Occipital lobe (tissue), 2 donors: Measurements from ENCODE around the gene NELFA. TPM values are rescaled to one million over a fixed set of nuclear protein-coding genes. Genes with fewer than 3 reads are reported as not detected.
"Not testable (repeated sequence)": the region's sequence is repeated elsewhere in the genome, so short reads cannot be mapped to it uniquely, and the experiment has no call there.

Experiments
- DNase-seq: peaks from one replicate; lab custom pipeline; 2025; lab: John Stamatoyannopoulos, UW
- total RNA-seq: library from RNA; depleted of rRNA; stranded (reverse); fragments of >200 nt; gene quantifications from one replicate; pipeline ENCODE4 v1.2.3, GENCODE V29; 2014

NELFA gene
- total RNA-seq, 1 donor from 2014 or later = 19.0 TPM

DNA sequence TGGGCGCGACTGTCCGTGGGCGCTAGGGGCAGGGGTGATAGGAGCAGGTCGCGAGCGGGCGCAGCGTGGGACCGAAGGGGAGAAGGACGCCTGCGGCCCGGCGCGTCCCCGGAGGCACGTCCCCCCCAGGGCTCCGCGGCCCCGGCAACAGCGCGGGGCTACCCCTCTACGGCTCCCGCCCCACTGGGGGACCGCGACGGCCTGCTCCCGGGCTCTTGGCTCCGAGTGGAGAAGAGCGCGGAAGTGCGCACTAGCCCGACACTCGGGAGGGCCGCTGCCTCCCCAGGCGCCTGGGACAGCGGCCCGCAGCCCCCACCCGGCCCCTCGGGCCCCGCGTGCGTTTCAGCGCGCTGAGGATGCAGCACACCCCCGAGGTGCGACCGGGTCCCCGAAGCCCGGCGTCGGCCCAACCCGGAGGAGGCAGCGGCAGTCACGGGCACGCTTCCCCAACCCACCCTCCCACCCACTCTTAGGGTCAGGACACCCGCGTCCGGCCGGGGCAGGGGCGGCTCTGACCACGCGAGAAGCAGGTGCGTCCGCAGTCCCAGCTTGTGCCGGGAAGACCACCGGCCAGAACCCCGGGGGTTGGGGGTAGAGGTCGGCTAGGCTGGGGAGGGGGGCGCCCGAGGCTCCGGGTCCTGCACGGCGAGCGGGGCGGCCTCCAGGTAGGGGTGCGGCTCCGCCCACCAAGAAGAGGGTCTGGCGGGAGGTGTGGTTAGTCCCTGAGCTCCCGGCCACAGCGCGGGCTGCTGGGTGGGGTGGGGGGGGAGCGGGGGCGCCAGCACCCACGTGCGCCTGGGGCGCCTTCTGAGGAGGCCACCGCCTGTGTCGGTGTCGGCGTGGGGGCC is 31.8 kb upstream of the NELFA start:
- no peak for DNase-seq

- no peak for DNase-seq
Observed at GRCh38 chr4:2036866-2037265, 28.1 kb upstream of the NELFA start.

DNA sequence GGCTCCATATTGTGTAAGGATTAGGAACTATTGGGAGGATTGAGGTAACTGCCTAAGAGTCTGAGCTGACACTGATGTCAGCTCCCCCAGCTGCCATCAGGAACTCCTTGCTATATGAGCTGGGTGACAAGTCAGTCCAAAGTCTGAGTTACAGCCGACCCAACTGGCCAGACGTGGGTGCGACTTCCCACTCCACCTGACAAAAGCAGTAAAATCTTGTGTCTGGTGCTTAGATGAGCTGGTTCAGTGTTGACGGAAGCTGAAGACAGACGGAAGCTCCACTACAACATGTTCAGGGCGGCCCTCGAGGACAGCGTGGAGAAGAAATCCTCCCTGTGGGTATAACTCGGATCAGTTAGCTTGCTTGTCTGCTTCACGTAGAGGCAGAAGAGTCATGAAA is 27.6 kb upstream of the NELFA start:
- DNase-seq = no peak

GRCh38 chr4:2031161-2031560 is 22.4 kb upstream of the NELFA start:
- not testable (repeated sequence) for DNase-seq

GRCh38 chr4:2027120-2027519 is 18.3 kb upstream of the NELFA start:
- not testable (repeated sequence) for DNase-seq

DNA sequence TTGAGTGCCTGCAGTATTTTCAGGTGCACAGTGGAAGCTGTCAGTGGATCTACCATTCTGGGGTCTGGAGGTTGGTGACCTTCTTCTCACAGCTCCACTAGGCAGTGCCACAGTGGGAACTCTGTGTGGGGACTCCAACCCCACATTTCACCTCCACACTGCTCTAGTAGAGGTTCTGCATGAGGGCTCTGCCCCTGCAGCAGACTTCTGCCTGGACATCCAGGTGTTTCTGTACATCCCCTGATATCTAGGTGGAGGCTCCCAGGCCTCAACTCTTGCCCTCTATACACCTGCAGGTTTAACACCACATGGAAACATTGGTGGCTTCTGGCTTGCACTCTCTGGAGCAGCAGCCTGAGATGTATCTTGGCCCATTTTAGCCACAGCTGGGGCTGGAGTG is 17.0 kb upstream of the NELFA start:
- DNase-seq = no peak

- DNase-seq = no peak
Observed at GRCh38 chr4:2024683-2025082, 15.9 kb upstream of the NELFA start.

GRCh38 chr4:2021358-2022018 is 12.7 kb upstream of the NELFA start:
- not testable (repeated sequence) for DNase-seq

DNA sequence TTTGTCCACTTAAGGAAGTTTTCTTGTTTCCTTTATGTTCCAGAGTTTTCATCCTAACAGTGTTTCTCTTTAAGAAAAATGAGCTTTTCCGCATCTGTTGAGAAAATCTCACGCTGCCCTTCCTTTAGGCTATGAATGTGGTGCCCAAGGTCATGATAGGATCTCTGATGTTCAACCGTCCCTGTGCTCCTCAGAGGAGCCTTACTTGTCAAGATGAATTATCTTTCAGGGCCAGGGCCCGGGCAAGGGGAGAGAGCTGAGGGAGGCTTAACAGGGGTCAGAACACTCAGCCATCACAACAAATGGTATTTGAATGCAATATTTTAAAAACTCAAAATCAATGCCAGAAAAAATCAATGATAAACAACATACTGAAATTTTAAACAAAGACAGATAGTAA is 6.2 kb upstream of the NELFA start:
- no peak for DNase-seq

GRCh38 chr4:2011583-2011982 is 2.8 kb upstream of the NELFA start:
- DNase-seq = no peak

DNA sequence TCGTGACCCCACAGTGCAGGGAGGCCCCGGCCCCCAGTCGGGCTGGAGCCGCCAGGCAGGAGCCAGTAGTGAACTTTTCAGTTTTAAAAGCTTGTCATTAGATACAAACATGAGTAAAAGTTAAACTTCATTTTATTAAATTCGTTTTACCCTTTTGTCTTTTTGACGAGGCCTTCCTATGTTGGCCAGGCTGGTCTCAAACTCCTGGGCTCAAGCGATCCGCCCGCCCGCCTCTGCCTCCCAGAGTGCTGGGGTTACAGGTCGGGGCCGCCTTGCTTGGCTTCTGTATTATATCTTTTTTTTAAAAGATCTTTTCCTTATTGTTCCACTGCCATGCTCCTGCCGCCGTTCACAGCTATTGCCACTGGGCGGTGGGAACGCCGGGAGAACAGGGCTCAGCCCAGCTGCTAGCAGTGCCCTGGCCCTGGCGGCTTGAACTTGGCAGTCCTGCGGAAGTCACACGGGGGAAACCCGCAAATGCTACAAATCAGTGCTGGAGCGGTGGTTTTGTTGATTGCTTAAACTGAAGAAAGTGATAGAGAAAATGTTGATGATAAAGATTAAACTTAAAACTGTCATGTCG is 968 bp upstream of the NELFA start:
- no peak for DNase-seq

DNA sequence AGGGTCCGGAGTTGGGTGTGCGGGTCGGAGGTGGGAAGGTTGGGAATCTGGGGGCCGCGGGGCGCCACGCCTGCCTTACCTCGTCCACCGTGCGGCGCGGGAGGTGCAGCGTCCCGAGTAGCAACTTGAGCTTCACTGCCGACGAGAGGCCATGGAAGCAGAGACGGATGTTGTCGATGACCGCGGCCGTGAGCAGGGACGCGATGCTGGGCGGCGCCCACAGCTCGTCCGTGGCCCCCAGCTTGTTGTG is 178 bp downstream of the NELFA start:
- DNase-seq = no peak

DNA sequence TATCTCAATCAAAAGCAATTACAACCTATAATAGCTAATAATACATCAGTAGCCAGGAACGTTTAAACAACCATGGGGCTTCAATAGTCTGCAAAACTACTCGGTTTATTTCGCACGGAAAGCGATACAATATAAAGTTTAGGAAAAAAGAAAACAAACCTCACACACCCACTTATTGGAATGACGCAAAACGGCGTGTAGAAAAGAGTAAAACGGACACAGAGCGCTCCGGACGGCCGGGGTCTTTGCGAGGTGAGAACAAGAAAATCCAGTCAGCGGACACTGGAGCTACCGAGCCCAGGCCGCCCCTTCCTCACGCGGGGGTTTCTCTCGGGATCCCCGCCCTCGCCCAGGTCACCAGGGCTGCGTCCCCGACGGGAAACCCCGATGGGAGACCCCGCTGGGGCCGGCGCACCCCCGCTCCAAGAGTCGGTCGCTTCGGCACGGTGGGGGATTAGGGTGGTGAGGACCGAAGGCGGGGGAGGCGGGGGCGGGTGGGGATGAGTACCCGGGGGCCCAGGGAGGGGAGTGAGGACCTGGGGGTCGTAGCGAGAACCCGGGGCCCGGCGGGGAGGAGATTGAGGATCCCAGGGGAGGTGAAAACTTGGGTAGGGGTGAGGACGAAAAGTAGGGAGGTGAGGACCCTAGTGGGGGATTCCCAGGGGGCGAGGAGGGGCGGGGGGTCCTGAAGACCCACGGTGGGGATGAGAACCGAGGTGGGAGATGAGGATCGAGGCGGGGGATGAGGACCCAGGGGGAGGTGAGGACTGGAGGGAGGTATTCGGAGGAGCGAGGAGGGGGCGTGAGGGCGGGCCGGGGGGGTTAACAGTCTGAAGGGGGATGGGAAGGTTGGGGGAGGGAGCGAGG is 737 bp downstream of the NELFA start:
- no peak for DNase-seq

DNA sequence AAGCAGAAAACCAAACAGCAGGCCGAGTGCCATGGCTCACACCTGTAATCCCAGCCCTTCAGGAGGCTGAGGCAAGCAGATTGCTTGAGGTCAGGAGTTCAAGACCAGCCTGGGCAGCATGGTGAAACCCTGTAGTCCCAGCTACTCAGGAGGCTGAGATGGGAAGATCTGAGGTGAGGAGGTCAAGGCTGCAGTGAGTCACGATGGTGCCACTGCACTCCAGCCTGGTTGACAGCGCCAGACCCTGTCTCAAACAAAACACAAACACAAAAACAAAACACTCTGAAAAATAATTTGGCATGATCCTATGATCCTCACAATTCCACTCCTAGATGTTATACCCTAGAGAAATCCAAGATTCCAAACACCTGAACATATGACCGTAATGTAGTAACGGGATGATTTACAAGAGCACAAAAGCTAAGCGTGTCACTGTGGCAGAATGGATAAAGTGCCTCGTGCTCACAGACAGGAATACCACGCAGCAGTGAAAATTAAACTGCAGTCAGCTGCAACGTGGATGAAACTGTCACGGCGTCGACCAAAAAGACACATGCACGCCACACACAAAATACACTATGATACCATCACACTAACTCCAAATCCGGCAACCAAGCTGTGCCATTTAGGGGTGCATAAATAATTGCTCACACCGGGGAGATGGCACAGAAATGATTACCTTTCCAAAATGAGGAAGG is 1.7 kb downstream of the NELFA start:
- DNase-seq = no peak

DNA sequence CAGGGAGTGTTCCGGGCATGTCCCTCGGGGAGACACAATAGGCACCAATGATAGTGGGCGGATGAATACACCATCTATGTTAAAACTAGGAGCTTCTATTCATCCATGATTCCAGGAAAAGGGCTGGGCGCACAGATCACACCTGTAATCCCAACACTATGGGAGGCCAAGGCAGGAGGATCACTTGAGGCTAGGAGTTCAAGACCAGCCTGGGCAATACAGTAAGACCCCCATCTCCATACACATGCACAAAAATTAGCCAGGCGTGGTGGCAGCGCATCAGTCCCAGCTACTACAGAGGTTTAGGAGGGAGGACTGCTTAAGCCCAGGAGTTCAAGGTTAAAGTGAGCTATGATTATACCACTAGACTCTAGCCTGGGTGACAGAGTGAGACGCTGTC is 2.4 kb downstream of the NELFA start:
- DNase-seq = no peak

DNA sequence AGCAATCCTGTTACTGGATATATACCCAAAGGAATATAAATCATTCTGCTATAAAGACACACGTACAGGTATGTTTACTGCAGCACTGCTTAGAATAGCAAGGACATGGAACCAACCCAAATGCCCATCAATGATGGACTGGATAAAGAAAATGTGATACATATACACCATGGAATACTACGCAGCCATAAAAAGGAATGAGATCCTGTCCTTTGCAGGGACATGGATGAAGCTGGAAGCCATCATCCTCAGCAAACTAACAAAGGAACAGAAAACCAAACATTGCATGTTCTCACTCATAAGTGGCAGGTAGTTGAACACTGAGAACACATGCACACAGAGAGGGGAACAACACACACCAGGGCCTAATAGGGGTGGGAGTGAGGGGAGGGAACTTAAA is 5.4 kb downstream of the NELFA start:
- DNase-seq = not testable (repeated sequence)

GRCh38 chr4:1999308-1999707 is 9.5 kb downstream of the NELFA start:
- not testable (repeated sequence) for DNase-seq

DNA sequence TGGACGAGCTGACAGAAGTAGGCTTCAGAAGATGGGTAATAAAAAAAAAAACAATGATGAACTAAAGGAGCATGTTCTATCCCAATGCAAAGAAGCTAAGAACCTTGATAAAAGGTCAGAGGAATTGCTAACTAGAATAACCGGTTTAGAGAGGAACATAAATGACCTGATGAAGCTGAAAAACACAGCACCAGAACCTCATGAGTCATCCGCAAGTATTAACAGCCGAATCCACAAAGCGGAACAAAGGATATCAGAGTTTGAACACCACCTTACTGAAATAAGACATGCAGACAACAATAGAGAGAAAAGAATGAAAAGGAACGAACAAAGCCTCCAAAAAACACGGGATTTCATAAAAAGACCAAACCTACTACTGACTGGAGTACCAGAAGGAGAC is 10.5 kb downstream of the NELFA start:
- no peak for DNase-seq

DNA sequence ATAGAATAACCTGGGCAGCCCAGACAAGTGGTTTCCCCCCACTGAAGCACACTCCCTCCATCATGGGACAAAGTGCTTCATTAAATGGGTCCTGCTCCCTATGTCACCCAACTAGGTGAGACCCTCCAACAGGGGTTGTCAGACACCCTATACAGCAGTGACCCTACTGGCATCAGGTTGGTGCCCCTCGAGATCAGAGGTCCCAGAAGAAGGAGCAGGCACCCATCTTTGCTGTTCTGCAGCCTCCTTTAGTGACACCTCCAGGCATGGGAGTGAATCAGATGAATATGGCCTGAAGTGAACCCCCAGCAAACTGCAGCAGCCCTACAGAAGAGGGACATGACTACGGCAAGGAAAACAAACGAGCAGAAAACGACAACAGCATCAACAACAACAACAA is 11.1 kb downstream of the NELFA start:
- DNase-seq = no peak

- no peak for DNase-seq
Observed at GRCh38 chr4:1996866-1997611, 11.7 kb downstream of the NELFA start.

DNA sequence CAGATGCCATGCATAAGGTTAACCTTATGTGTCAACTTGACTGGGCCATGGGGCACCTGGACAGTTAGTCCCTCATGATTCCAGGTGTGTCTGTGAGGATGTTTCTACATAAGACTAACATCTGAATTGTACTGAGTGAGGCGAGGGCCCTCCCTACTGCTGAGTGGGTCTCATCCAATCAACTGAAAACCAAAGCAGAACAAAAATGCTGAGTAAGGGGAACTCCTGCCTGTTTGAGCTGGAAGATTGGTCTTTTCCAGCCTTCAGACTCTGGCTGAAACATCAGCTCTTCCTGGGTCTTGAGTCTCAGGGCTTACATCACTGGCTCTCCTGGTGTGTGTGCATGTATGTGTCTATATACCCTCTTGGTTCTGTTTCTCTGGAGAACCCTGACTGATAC is 13.8 kb downstream of the NELFA start:
- DNase-seq = no peak
